K562 treated with DMSO at 1 percent for 12 hours (cell line): ENCODE results near the gene TXNL4A. TPM values are rescaled to one million over a fixed set of nuclear protein-coding genes. Genes with fewer than 3 reads are reported as not detected.

Source experiments
- total RNA-seq: library from RNA; unstranded; fragments of 300-600 nt; gene quantifications from 2 replicates; pipeline ENCODE4 v1.2.3, GENCODE V29; 2022; ENCODE audit not compliant: insufficient read depth

TXNL4A gene, protein sequence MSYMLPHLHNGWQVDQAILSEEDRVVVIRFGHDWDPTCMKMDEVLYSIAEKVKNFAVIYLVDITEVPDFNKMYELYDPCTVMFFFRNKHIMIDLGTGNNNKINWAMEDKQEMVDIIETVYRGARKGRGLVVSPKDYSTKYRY
- total RNA-seq, result 70.2 and 87.1 TPM in 2 replicates

DNA sequence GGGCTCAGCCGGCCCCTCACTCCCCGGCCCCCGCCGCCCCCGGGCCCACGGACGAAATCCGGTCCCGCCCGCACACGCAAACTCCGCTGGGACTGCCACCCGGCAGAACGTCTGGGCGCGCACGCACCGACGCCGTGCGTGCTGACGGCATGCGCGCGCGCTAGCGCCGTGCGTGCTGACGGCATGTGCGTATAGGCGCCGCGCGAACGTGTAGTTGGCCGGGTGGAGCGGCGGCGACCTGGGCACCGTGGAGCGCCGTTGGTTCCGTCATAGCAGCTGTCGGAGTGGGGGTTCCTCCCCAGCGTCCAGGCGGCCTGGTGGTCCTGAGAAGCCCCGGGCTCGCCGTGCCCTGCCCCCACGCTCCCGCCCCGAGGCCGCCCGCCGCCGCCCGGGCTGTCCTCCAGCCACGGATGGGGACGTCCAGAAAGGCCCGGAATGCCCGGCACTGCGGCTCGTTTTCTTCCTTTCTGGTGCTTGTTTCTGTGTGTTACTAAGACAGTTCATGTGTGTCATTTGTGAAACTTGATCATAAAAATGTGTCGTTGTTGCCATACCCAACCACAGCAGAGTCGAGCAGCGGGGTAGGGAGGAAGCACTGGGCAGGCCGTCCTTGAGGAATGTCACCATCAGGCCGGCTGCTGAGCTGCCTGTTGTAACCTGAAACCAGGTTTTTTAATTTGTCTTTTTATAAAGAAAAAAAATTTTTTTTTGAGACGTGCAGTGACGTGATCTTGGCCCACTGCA lies at the start of gene TXNL4A:
Gene TXNL4A (minus strand): TSS at position 113 of the 744 bp plus-strand sequence. CDS start 171 bp downstream, outside the sequence.

DNA sequence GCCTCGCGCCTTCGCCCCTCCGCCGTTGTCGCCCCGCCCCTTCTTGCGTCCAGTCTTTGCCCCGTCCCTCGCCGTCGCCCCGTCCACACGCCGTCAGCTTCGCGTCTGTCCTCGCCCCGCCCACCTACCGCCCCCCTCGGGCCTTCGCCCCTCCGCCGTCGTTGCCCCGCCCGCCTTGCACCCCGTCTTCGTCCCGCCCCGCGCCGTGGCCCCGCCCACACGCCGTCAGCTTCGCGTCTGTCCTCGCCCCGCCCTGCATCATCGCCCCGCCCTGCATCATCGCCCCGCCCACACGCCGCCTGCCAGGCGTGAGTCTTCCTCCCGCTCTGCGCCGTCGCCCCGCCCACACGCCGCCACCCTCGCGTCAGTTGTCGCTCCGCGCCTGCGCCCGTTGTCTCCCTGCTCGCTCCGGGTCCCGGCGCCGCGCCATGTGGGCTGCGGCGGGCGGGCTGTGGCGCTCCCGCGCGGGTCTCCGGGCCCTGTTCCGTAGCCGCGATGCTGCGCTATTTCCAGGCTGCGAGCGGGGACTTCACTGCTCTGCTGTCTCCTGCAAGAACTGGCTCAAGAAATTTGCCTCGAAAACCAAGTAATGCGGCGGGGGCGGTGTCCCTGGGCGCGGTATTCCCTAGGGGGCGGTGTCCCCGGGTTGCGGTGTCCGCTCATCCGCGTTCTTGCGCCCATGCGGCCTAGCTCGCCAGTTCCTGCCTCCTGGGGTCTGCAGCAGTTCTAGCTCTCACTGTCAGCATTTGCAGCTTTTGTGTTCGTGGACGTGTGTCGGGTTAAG lies 45.9 kb upstream of the TXNL4A start, which contains the start of gene RBFA:
Gene RBFA (plus strand): TSS at position 367 of the 784 bp plus-strand sequence. CDS start 62 bp downstream, at position 429.

DNA sequence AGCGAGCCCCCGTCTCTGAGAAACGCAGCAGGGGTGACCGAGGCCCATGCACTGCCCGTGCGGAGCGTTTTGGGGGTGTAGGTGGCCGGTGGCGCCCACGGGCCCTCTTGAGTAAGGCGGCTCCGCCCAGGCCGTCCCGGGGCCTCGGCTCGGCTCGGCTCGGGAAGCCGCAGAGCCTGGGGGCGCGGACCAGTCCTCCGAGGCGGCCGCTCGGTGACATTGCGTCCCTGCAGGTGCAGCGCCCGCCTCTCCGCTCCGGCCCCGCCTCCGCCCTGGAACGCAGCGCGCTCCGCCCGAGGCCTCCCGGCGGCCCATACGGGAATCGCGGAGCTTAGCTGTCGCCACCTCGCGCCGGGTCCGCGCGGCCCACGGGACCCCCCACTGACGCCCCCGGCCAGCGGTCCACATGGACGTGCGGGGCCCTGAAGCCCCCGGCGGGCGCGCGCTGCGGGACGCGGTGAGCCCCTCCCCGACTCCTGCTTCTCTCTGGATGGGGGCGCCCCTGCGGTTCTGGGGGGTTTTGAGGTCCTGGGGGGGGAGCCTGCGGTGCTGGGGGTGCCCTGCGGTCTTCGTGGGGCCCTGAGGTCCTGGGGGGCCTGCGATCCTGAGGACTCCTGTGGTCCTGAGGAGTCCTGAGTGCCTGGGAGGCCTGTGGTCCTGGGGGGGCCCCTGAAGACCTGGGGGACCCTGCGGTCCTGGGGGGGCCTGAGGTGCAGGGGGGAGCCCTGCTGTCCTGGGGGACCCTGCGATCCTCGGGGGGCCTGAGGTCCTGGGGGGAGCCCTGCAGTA lies 23.8 kb downstream of the TXNL4A start, which contains the start of gene HSBP1L1:
Gene HSBP1L1 (plus strand): TSS at position 314 of the 789 bp plus-strand sequence. CDS start 93 bp downstream, at position 407.

DNA sequence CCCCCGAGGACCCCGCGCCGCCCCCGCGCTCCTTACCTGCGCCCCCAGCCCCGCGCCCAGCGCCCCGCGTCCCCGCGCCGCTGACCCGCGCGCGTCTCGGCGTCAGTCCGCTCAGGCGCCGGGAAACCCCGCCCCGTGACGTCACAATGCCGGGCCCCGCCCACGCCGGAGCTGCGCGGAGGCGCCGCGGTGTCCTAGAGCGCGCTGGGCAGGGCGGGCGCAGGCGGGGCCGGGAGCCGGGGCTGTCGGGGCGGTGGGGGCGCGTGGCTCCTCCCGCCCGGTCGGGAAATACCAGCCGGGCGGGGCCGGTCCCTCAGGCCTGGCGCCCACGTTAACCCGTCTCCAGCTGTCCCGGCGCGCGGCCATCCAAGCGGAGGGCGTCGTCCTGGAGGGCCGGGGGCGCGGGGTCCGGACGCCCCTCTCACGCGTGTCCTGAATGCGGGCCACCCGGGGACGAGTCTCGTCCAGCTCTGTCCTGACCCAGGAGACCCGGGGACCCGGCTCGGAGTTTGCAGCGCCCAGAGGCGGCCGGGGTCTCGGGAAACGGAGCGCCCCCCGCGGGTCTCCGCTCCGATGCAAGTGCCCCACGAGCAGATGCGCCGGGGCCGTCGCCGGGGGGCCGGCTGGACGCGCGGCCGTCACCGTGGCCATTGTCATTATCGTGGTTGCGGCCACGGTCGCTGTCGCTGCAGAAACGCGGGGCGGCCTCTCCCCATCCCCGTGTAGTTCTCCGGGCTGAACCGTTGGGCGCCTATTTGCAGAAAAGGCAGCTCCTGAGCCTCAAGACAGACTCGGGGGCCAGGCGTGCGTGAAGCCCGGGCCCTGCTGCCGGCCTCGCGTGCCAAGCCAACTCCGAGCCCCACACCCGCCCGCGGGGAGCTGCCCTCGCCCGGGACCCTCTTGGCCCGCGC lies 36.6 kb downstream of the TXNL4A start, which contains the start of gene SLC66A2:
Gene SLC66A2 (minus strand): TSS at position 109 of the 911 bp plus-strand sequence. CDS start 727 bp downstream, outside the sequence.

Other genes with a start within 250 kb of the TXNL4A start
- not detected in 2 replicates for gene KCNG2, start 190.6 kb downstream of the TXNL4A start, total RNA-seq
- 20.2 and 24.2 TPM in 2 replicates for gene SLC66A2, start 36.9 kb downstream of the TXNL4A start, total RNA-seq
- gene HSBP1L1, start 23.9 kb downstream of the TXNL4A start, total RNA-seq, result 0.99 TPM in 1 of 2 replicates, not detected in the other
- gene RBFA, start 45.9 kb upstream of the TXNL4A start, total RNA-seq, result 7.9 and 9.8 TPM in 2 replicates
- gene ADNP2, start 120.7 kb upstream of the TXNL4A start, total RNA-seq, result 5.9 and 22.3 TPM in 2 replicates